Measurements from ENCODE around the gene KRT75.

- TF ChIP-seq CTCF (IDR thresholded peaks at IDR 0.05 in 8 of 11, conservative IDR thresholded peaks at IDR 0.05 in 3 of 11) (no peak), POLR2A (IDR thresholded peaks at IDR 0.05) (no peak), POLR2AphosphoS5 (IDR thresholded peaks at IDR 0.05) (no peak)
Observed at GRCh38 chr12:52439845-52440244, 5.7 kb upstream of the KRT75 start.
